Measurements from ENCODE around the gene STK11.

Gene STK11

GRCh38 chr19:1173845-1174809 lies 31.5 kb upstream of the STK11 start, which contains the start of gene SBNO2:
Gene SBNO2 (minus strand): TSS chr19:1174268. CDS start chr19:1154276, 19,992 bp downstream.
- peak; percentile 99 for DNase-seq (ENCODE audit: extremely low spot score)
- no peak for TF ChIP-seq TARDBP (IDR thresholded peaks at IDR 0.05)
- TF ChIP-seq L3MBTL2 (conservative IDR thresholded peaks at IDR 0.05), result peak; percentile 73
- TF ChIP-seq BHLHE40 (IDR thresholded peaks at IDR 0.05; ENCODE audit: borderline replicate concordance), result no peak
- peak; percentile 95 for TF ChIP-seq ELF4 (IDR thresholded peaks at IDR 0.05)
- POLR2A ChIA-PET, result no interaction called here
- CTCF ChIA-PET, result interaction anchor here (1.1 kb wide), 1 partner anchor 61 kb away, joined by 3 read pairs; no protein-coding TSS in a partner anchor

GRCh38 chr19:1177322-1178114 lies 28.1 kb upstream of the STK11 start:
- POLR2A ChIA-PET, result no interaction called here
- DNase-seq (ENCODE audit: extremely low spot score), result no peak
- CTCF ChIA-PET, result no interaction called here
- TF ChIP-seq LEF1 (IDR thresholded peaks at IDR 0.05; ENCODE audit: borderline replicate concordance) (no peak), NFRKB (IDR thresholded peaks at IDR 0.05) (no peak), L3MBTL2 (conservative IDR thresholded peaks at IDR 0.05) (no peak)

GRCh38 chr19:1181606-1182005 lies 24.0 kb upstream of the STK11 start:
- TF ChIP-seq PKNOX1 (IDR thresholded peaks at IDR 0.05), result no peak
- DNase-seq (ENCODE audit: extremely low spot score), result no peak
- POLR2A ChIA-PET, result no interaction called here
- CTCF ChIA-PET, result no interaction called here

- no peak for DNase-seq (ENCODE audit: extremely low spot score)
- TF ChIP-seq ZNF384 (IDR thresholded peaks at IDR 0.05) (no peak), SP1 (IDR thresholded peaks at IDR 0.05) (no peak), BHLHE40 (IDR thresholded peaks at IDR 0.05; ENCODE audit: borderline replicate concordance) (no peak), FOXA1 (IDR thresholded peaks at IDR 0.05) (no peak), L3MBTL2 (conservative IDR thresholded peaks at IDR 0.05) (no peak), PKNOX1 (IDR thresholded peaks at IDR 0.05) (no peak), ELF4 (IDR thresholded peaks at IDR 0.05) (no peak), HDGF (IDR thresholded peaks at IDR 0.05; ENCODE audit: borderline replicate concordance) (no peak), CTBP1 (IDR thresholded peaks at IDR 0.05; ENCODE audit: borderline replicate concordance) (no peak), LEF1 (IDR thresholded peaks at IDR 0.05; ENCODE audit: borderline replicate concordance) (no peak), FOXK2 (IDR thresholded peaks at IDR 0.05) (no peak), ARNT (IDR thresholded peaks at IDR 0.05) (no peak), TARDBP (IDR thresholded peaks at IDR 0.05) (no peak), SUZ12 (IDR thresholded peaks at IDR 0.05) (no peak), NFRKB (IDR thresholded peaks at IDR 0.05) (no peak), FOXM1 (IDR thresholded peaks at IDR 0.05; ENCODE audit: borderline replicate concordance) (no peak)
- ChIA-PET POLR2A (no interaction called here), CTCF (no interaction called here)
These were observed 23.5 kb upstream of the STK11 start for GRCh38 chr19:1182068-1182467.

GRCh38 chr19:1182727-1183126 lies 22.9 kb upstream of the STK11 start:
- CTCF ChIA-PET, result no interaction called here
- DNase-seq (ENCODE audit: extremely low spot score), result no peak
- POLR2A ChIA-PET, result no interaction called here

More at GRCh38 chr19:1182727-1183126, 22.9 kb upstream of the STK11 start:
- TF ChIP-seq BHLHE40 (IDR thresholded peaks at IDR 0.05; ENCODE audit: borderline replicate concordance) (no peak), ZNF384 (IDR thresholded peaks at IDR 0.05) (no peak), PKNOX1 (IDR thresholded peaks at IDR 0.05) (no peak), FOXA1 (IDR thresholded peaks at IDR 0.05) (no peak), L3MBTL2 (conservative IDR thresholded peaks at IDR 0.05) (no peak), LEF1 (IDR thresholded peaks at IDR 0.05; ENCODE audit: borderline replicate concordance) (no peak), TARDBP (IDR thresholded peaks at IDR 0.05) (no peak), SP1 (IDR thresholded peaks at IDR 0.05) (no peak), HDGF (IDR thresholded peaks at IDR 0.05; ENCODE audit: borderline replicate concordance) (no peak), ELF4 (IDR thresholded peaks at IDR 0.05) (no peak), CTBP1 (IDR thresholded peaks at IDR 0.05; ENCODE audit: borderline replicate concordance) (no peak), FOXM1 (IDR thresholded peaks at IDR 0.05; ENCODE audit: borderline replicate concordance) (no peak), SUZ12 (IDR thresholded peaks at IDR 0.05) (no peak), NFRKB (IDR thresholded peaks at IDR 0.05) (no peak), ARNT (IDR thresholded peaks at IDR 0.05) (no peak)

Data from HEK293T (cell line).